Thyroid gland (tissue), 4 donors: ENCODE measurements around the gene PLEKHO2. TPM values are rescaled to one million over a fixed set of nuclear protein-coding genes. Genes with fewer than 3 reads are reported as not detected.
A peak's percentile ranks its signal among the peaks of the same experiment; 100 is the strongest.

ENCODE experiments used
- DNase-seq, 2 donors: peaks; one replicate each; pipeline ENCODE4 v3.0.0-alpha.2; 2019
- H3K27ac ChIP-seq, 3 donors: fragments of 200-600 bp; sonication (generic); 1 replicate in 2 of 3; 2 replicates in 1 of 3; pipeline ENCODE4 v1.5.1; 2016 to 2019; ENCODE audit warnings: mild to moderate bottlenecking in 1 of 3, moderate library complexity in 1 of 3
- H3K27me3 ChIP-seq: fragments of 200-600 bp; sonication (generic); one replicate; pipeline ENCODE4 v1.5.1; 2019
- H3K36me3 ChIP-seq, 2 donors: fragments of 200-600 bp; sonication (generic); one replicate each; pipeline ENCODE4 v1.5.1; 2016 to 2019
- H3K4me1 ChIP-seq, 2 donors: fragments of 200-600 bp; sonication (generic); one replicate each; pipeline ENCODE4 v1.5.1; 2017 to 2019
- H3K4me3 ChIP-seq, 3 donors: fragments of 200-600 bp; sonication (generic); replicated peaks in 1 of 3; 1 replicate in 2 of 3; 2 replicates in 1 of 3; pipeline ENCODE4 v1.5.1; 2016; ENCODE audit warnings: mild to moderate bottlenecking in 1 of 3
- H3K9me3 ChIP-seq: fragments of 200-600 bp; sonication (generic); one replicate; pipeline ENCODE4 v1.5.1; 2017
- CTCF ChIP-seq, 6 experiments: fragments of 200-600 bp in 3 of 6; fragments of 450-650 bp in 3 of 6; sonication (generic) in 3 of 6; IDR thresholded peaks; one replicate each; pipeline ENCODE4 v1.5.1; 2016 to 2019; ENCODE audit warnings: antibody characterized with exemption in 6 of 6, mild to moderate bottlenecking in 2 of 6, inconsistent platforms in 1 of 6, moderate library complexity in 1 of 6
- POLR2A ChIP-seq, 2 donors: fragments of 450-650 bp; IDR thresholded peaks; one replicate each; pipeline ENCODE4 v1.6.1; 2017; ENCODE audit warnings: antibody characterized with exemption in 2 of 2, mild to moderate bottlenecking in 2 of 2, moderate library complexity in 1 of 2
- WGBS, 2 donors: methylation state at CpG; one replicate each; pipeline ENCODE4 v1.1.5; 2017; 5-methylcytosine and 5-hydroxymethylcytosine counted together
- intact Hi-C: fragments of 100-400 bp; cut with DNase I; formaldehyde crosslinking; loops from one replicate; pipeline ENCODE4 v1.15.1; 2023
- total RNA-seq, 4 donors: library from RNA; depleted of rRNA; stranded (reverse); fragments of >200 nt; gene quantifications; one replicate each; pipeline ENCODE4 v1.2.3, GENCODE V29; 2016

The PLEKHO2 gene
- total RNA-seq, 4 donors from 2014 or later, result 31.3 to 53.6 (median 46.1) TPM

GRCh38 chr15:64865998-64866520 lies 24.3 kb downstream of the PLEKHO2 start:
- no peak for DNase-seq
- intact Hi-C loops, result no loop called here
- no peak overlapping the region for H3K4me3 ChIP-seq
- no peaks in the 10 kb centered on the region for H3K27me3 ChIP-seq
- 69 to 71% methylated on average over 1 to 3 of the region's 6 CpGs for WGBS, 2 donors
- peaks cover 0 to 25% of the 10 kb centered on the region in 2 donors for H3K4me1 ChIP-seq
- peak overlapping the region in 1 of 3 donors; percentile 24 for H3K27ac ChIP-seq
- H3K36me3 ChIP-seq, result peaks cover 24 to 26% of the 10 kb centered on the region in 2 donors
- TF ChIP-seq CTCF (IDR thresholded peaks at IDR 0.05), result no peak
- TF ChIP-seq POLR2A (IDR thresholded peaks at IDR 0.05), result no peak
- H3K9me3 ChIP-seq, result no peaks in the 10 kb centered on the region

- Histone ChIP-seq H3K27ac (no peak overlapping the region), H3K9me3 (no peaks in the 10 kb centered on the region), H3K4me1 (peaks cover 0 to 23% of the 10 kb centered on the region in 2 donors), H3K36me3 (peaks cover 14% of the 10 kb centered on the region in 2 donors), H3K4me3 (no peak overlapping the region), H3K27me3 (no peaks in the 10 kb centered on the region)
- intact Hi-C loops, result no loop called here
- TF ChIP-seq POLR2A (IDR thresholded peaks at IDR 0.05), result no peak
- no peak for TF ChIP-seq CTCF (IDR thresholded peaks at IDR 0.05)
- no peak for DNase-seq
Observed at GRCh38 chr15:64869501-64869900, 27.8 kb downstream of the PLEKHO2 start.

- H3K4me1 ChIP-seq, result peaks cover 0 to 16% of the 10 kb centered on the region in 2 donors
- intact Hi-C loops, result no loop called here
- TF ChIP-seq CTCF (IDR thresholded peaks at IDR 0.05), result no peak
- no peak for TF ChIP-seq POLR2A (IDR thresholded peaks at IDR 0.05)
- WGBS, 2 donors, result 65 to 89% methylated on average over 8 to 9 of the region's 9 CpGs
- no peaks in the 10 kb centered on the region for H3K27me3 ChIP-seq
- H3K27ac ChIP-seq, result peak overlapping the region in 1 of 3 donors; percentile 24
- peaks cover 6 to 7% of the 10 kb centered on the region in 2 donors for H3K36me3 ChIP-seq
- peak in 1 of 2 donors; percentile 41 for DNase-seq
- H3K4me3 ChIP-seq, result no peak overlapping the region
- no peaks in the 10 kb centered on the region for H3K9me3 ChIP-seq
Observed at GRCh38 chr15:64870353-64870752, 28.6 kb downstream of the PLEKHO2 start.

- no peak for DNase-seq
- 74 to 85% methylated on average over 3 of the region's 3 CpGs for WGBS, 2 donors
- intact Hi-C loops, result no loop called here
- Histone ChIP-seq H3K27ac (no peak overlapping the region), H3K4me3 (no peak overlapping the region), H3K27me3 (no peaks in the 10 kb centered on the region), H3K9me3 (no peaks in the 10 kb centered on the region), H3K36me3 (no peaks in the 10 kb centered on the region), H3K4me1 (peaks cover 5 to 31% of the 10 kb centered on the region in 2 donors)
- no peak for TF ChIP-seq CTCF (IDR thresholded peaks at IDR 0.05)
- TF ChIP-seq POLR2A (IDR thresholded peaks at IDR 0.05), result no peak
Observed at GRCh38 chr15:64875641-64876223, 34.0 kb downstream of the PLEKHO2 start.

DNA sequence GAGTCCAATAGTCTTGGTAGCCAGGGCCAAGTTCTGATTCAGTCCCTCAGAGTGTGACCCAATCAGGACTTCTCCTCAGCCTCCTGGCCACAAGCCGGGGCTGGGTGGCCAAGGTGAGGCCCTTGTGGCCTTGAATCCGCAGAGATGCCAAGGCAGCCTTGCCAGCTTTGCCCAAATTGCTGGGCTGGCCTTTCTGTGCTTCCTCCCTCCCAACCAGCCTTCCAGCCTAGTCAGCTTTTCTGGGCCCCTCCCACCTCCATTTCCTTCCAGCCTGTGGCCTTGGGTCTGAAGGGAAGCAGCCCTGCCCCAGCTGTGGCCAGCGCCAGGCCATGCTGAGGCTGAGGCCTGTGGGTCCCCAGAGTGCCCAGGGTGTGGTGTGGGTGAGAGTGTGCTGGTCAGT lies 35.7 kb downstream of the PLEKHO2 start:
- TF ChIP-seq CTCF (IDR thresholded peaks at IDR 0.05) (no peak), POLR2A (IDR thresholded peaks at IDR 0.05) (no peak)
- peak overlapping the region in 2 of 3 donors; percentile 60 to 77 for H3K27ac ChIP-seq
- WGBS, 2 donors, result 75 to 88% methylated on average over 2 to 3 of the region's 3 CpGs
- intact Hi-C loops, result no loop called here
- H3K27me3 ChIP-seq, result no peaks in the 10 kb centered on the region
- H3K9me3 ChIP-seq, result no peaks in the 10 kb centered on the region
- peaks cover 5 to 31% of the 10 kb centered on the region in 2 donors for H3K4me1 ChIP-seq
- no peak overlapping the region for H3K4me3 ChIP-seq
- peak; percentile 41 to 44 for DNase-seq
- H3K36me3 ChIP-seq, result no peaks in the 10 kb centered on the region
